Fibroblast of mammary gland (primary cell): ENCODE measurements around the gene IRX3.

Experiments used
- DNase-seq: peaks from one replicate; pipeline ENCODE4 v3.0.0-alpha.2; 2010; ENCODE audit warnings: low read depth
- H3K4me3 ChIP-seq: 2 replicates; pipeline ENCODE4 v1.5.1; 2011; ENCODE audit warnings: low read depth, mild to moderate bottlenecking, low read length, moderate library complexity; ENCODE audit not compliant: control insufficient read depth
- CTCF ChIP-seq: conservative IDR thresholded peaks from 2 replicates; pipeline ENCODE4 v1.5.1; 2011; ENCODE audit warnings: low read depth, low read length, inconsistent platforms; ENCODE audit not compliant: control insufficient read depth, insufficient read depth

The IRX3 gene

GRCh38 chr16:54313789-54314188 lies 27.2 kb upstream of the IRX3 start:
- TF ChIP-seq CTCF = no peak
- DNase-seq = no peak
- no peak overlapping the region for H3K4me3 ChIP-seq

GRCh38 chr16:54312502-54312991 lies 26.0 kb upstream of the IRX3 start:
- no peak for DNase-seq
- no peak for TF ChIP-seq CTCF
- no peak overlapping the region for H3K4me3 ChIP-seq

- DNase-seq = no peak
- H3K4me3 ChIP-seq = no peak overlapping the region
- no peak for TF ChIP-seq CTCF
Measured at GRCh38 chr16:54309341-54309740, 22.8 kb upstream of the IRX3 start.

GRCh38 chr16:54305080-54305479 lies 18.5 kb upstream of the IRX3 start:
- no peak for TF ChIP-seq CTCF

GRCh38 chr16:54303613-54304012 lies 17.0 kb upstream of the IRX3 start:
- DNase-seq = no peak
- TF ChIP-seq CTCF = no peak
- H3K4me3 ChIP-seq = no peak overlapping the region

More at GRCh38 chr16:54305080-54305479, 18.5 kb upstream of the IRX3 start:
- H3K4me3 ChIP-seq = no peak overlapping the region
- DNase-seq = no peak

- TF ChIP-seq CTCF = no peak
- no peak for DNase-seq
- no peak overlapping the region for H3K4me3 ChIP-seq
Measured at GRCh38 chr16:54297154-54297553, 10.6 kb upstream of the IRX3 start.

GRCh38 chr16:54296543-54296942 lies 10.0 kb upstream of the IRX3 start:
- DNase-seq = no peak
- TF ChIP-seq CTCF = no peak
- no peak overlapping the region for H3K4me3 ChIP-seq
